Measurements from ENCODE around the gene GPR52. TPM values are rescaled to one million over a fixed set of nuclear protein-coding genes. Genes with fewer than 3 reads are reported as not detected.
"Not testable (repeated sequence)": the region's sequence is repeated elsewhere in the genome, so short reads cannot be mapped to it uniquely, and the experiment has no call there.

Gene GPR52
- total and polyA plus RNA-seq, 2 of the 4 experiments (the other 2 are of a cell fraction) = 0.90 TPM; not detected in 1

GRCh38 chr1:174409801-174410200 is 38.0 kb upstream of the GPR52 start:
- H2AK5ac ChIP-seq (ENCODE audit: low read depth, low read length); H3K4me3 ChIP-seq (ENCODE audit: insufficient read depth, low read depth, low read length); DNase-seq; BruUV-seq (replicated peaks); H3K18ac ChIP-seq (ENCODE audit: low read depth, low read length); H3K27ac ChIP-seq (ENCODE audit: insufficient read depth, low read length); H4K91ac ChIP-seq (ENCODE audit: insufficient read depth, low read depth, low read length); H3K79me1 ChIP-seq (ENCODE audit: low read depth in 1 of 2, low read length in 2 of 2); dilution Hi-C loops (cut with HindIII; ENCODE audit: low sequenced_read_pairs, unreplicated experiment); H3K9me3 ChIP-seq (ENCODE audit: control insufficient read depth, insufficient read depth, low read length); H4K20me1 ChIP-seq (ENCODE audit: insufficient read depth, low read length); H3K9me1 ChIP-seq (ENCODE audit: insufficient read depth, low read length); H2AK9ac ChIP-seq (replicated peaks; ENCODE audit: low read depth, low read length, poor library complexity); in situ Hi-C loops (cut with MboI; ENCODE audit: low sequenced_read_pairs); H3K4me1 ChIP-seq (ENCODE audit: control insufficient read depth, insufficient read depth, low read length); H3K56ac ChIP-seq (ENCODE audit: extremely low read depth, insufficient read depth, low read length); H2AFZ ChIP-seq (replicated peaks; ENCODE audit: low read length, poor library complexity); H3K14ac ChIP-seq (replicated peaks; ENCODE audit: low read depth, low read length); CTCF ChIA-PET; H2BK20ac ChIP-seq (ENCODE audit: low read depth, low read length); H3K23ac ChIP-seq (ENCODE audit: low read depth, low read length); H2BK15ac ChIP-seq (ENCODE audit: low read depth, low read length); H2BK120ac ChIP-seq (ENCODE audit: low read depth, low read length); H3K4me2 ChIP-seq (ENCODE audit: low read depth, low read length); H3K36me3 ChIP-seq (ENCODE audit: control insufficient read depth, insufficient read depth, low read length); H3K4ac ChIP-seq (ENCODE audit: low read depth, low read length); POLR2A ChIA-PET (ENCODE audit: unreplicated experiment); H4K5ac ChIP-seq (ENCODE audit: low read depth, low read length); ATAC-seq (ENCODE audit: low read depth); H3K27me3 ChIP-seq (ENCODE audit: control insufficient read depth, insufficient read depth, low read length); H2BK5ac ChIP-seq (ENCODE audit: low read depth, low read length, poor library complexity, severe bottlenecking); H3K9ac ChIP-seq (ENCODE audit: low read depth, low read length); H4K8ac ChIP-seq (ENCODE audit: low read depth in 2 of 2, low read length in 2 of 2): not testable (repeated sequence)
- no CpG with 5 or more reads among the region's 3 CpGs for WGBS, 2 experiments (ENCODE audit: extremely low coverage in 2 of 2, insufficient read length in 1 of 2)
- intact Hi-C loops (cut with micrococcal nuclease) = loop anchor here (5.0 kb wide), 1 partner anchor 318 kb away; no protein-coding TSS in a partner anchor

Measured in IMR-90 (cell line).